Activated B cell treated with CpG ODN at 0.5 μM for 24 hours (primary cell): ENCODE data around the gene PARD6A. TPM values are rescaled to one million over a fixed set of nuclear protein-coding genes. Genes with fewer than 3 reads are reported as not detected.

ENCODE experiments used
- ATAC-seq: fragments of 200-7000 bp; cut with Tn5 transposase; one replicate; pipeline ENCODE4 v1.10.0; 2021; ENCODE audit warnings: low read depth, mild to moderate bottlenecking, moderate library complexity
- CTCF ChIA-PET: fragments of 350-600 bp; sonication (Branson Sonifier 250); formaldehyde crosslinking; loops from one replicate; lab custom pipeline; 2021; ENCODE audit warnings: antibody characterized with exemption; lab: Charles Lee
- POLR2A ChIA-PET: fragments of 350-600 bp; sonication (Branson Sonifier 250); formaldehyde crosslinking; loops from one replicate; lab custom pipeline; 2021; ENCODE audit warnings: antibody characterized with exemption; lab: Charles Lee
- DNase-seq: peaks from one replicate; pipeline ENCODE4 v3.0.0; 2022
- H3K27ac Mint-ChIP-seq: one replicate; pipeline ENCODE4 v1.8.0; 2020; ENCODE audit warnings: mixed read lengths
- H3K27me3 Mint-ChIP-seq: one replicate; pipeline ENCODE4 v1.8.0; 2021; ENCODE audit warnings: mixed read lengths
- H3K36me3 Mint-ChIP-seq: one replicate; pipeline ENCODE4 v1.8.0; 2021; ENCODE audit warnings: low read depth, mixed read lengths
- H3K4me1 Mint-ChIP-seq: one replicate; pipeline ENCODE4 v1.8.0; 2021; ENCODE audit warnings: mixed read lengths
- H3K4me3 Mint-ChIP-seq: one replicate; pipeline ENCODE4 v1.8.0; 2020; ENCODE audit warnings: mild to moderate bottlenecking, mixed read lengths
- H3K9me3 Mint-ChIP-seq: one replicate; pipeline ENCODE4 v1.8.0; 2020; ENCODE audit warnings: mixed read lengths
- intact Hi-C: fragments of 100-400 bp; cut with micrococcal nuclease; formaldehyde crosslinking; loops from one replicate; pipeline ENCODE4 v1.15.1; 2024
- total RNA-seq: library from RNA; stranded (reverse); gene quantifications from 2 replicates; pipeline ENCODE4 v1.2.3, GENCODE V29; 2022
- TF ChIP-seq, protein P1 (sequence below): fragments of 200-600 bp; IDR thresholded peaks from one replicate; pipeline ENCODE4 v1.8.0; 2022; ENCODE audit warnings: antibody characterized with exemption, mild to moderate bottlenecking

PARD6A gene
- total RNA-seq, 1 donor from 2014 or later, result 5.9 TPM

DNA sequence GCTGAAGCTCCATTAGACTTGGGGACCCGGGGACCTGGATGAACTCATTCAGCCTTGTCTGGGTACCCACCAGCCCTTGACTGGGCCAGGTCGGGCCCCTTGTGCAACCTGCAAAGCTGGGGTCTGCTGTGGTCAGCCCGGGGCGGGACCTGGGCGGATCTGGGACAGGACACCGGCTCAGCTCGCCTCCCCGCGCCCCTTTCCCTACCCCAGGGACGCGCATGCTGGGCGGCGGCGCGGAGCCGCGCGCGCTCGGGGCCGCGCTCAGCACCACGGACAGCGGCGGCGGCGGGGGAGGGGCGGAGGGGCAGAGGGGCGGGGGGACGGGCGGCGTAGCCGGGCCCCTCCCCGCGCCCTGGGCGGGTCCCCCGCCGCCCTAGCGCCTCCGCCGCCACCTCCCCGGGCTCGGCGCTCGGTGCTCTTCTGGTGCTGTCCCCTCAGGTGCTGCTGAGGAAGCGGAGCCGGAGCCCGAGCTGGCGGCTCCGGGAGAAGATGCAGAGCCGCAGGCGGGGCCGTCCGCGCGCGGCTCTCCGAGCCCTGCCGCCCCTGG, 8.1 kb upstream of the PARD6A start:
- no peak for DNase-seq
- CTCF ChIA-PET, result interaction anchor here (1.4 kb wide), 1 partner anchor 106 kb away, joined by 5 read pairs; no protein-coding TSS in a partner anchor
- Mint-ChIP-seq H3K27ac (no peak overlapping the region), H3K36me3 (peaks cover 74% of the 10 kb centered on the region), H3K9me3 (no peaks in the 10 kb centered on the region), H3K4me3 (no peak overlapping the region), H3K4me1 (peaks cover 7% of the 10 kb centered on the region), H3K27me3 (no peaks in the 10 kb centered on the region)
- intact Hi-C loops, result no loop called here
- peak; percentile 43 for ATAC-seq
- TF ChIP-seq, protein P1, sequence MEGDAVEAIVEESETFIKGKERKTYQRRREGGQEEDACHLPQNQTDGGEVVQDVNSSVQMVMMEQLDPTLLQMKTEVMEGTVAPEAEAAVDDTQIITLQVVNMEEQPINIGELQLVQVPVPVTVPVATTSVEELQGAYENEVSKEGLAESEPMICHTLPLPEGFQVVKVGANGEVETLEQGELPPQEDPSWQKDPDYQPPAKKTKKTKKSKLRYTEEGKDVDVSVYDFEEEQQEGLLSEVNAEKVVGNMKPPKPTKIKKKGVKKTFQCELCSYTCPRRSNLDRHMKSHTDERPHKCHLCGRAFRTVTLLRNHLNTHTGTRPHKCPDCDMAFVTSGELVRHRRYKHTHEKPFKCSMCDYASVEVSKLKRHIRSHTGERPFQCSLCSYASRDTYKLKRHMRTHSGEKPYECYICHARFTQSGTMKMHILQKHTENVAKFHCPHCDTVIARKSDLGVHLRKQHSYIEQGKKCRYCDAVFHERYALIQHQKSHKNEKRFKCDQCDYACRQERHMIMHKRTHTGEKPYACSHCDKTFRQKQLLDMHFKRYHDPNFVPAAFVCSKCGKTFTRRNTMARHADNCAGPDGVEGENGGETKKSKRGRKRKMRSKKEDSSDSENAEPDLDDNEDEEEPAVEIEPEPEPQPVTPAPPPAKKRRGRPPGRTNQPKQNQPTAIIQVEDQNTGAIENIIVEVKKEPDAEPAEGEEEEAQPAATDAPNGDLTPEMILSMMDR, result no peak
- POLR2A ChIA-PET, result no interaction called here

DNA sequence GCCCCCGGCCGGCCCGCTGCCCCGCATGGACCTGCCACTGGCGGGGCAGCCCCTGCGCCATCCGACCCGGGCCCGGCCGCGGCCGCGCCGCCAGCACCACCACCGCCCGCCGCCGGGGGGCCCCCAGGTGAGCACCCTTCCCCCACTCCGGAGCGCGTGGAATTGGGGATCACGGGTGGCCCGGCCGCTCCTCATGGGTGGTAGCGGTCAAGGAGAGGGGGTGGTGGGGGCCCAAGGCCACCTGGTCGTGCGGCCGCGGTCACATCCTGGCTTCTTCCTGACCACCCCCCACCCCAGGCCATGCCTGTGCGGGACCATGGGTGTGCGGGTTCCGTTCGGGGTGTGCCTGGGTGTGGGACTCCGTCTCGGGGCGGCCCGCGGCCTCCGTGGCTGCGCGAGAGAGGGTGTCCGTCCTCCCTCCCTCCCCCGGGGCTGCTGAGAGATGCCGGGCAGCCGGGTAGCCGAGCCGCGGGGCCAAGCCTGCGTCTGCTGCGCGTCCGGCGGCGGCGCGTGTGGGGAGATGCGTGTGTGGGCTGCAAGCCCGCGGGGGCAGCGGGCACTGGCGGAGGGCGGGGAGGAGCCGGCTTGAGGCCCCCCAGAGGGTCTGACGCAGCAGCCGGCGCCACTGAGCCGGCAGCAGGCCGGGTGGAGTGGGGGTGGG, 7.5 kb upstream of the PARD6A start:
- no peak for DNase-seq
- no peak overlapping the region for H3K4me3 Mint-ChIP-seq
- H3K4me1 Mint-ChIP-seq, result peaks cover 7% of the 10 kb centered on the region
- peaks cover 79% of the 10 kb centered on the region for H3K36me3 Mint-ChIP-seq
- TF ChIP-seq, protein P1, result no peak
- ChIA-PET CTCF (interaction anchor here (1.4 kb wide), 1 partner anchor 106 kb away, joined by 5 read pairs; no protein-coding TSS in a partner anchor), POLR2A (no interaction called here)
- no peak for ATAC-seq
- no peak overlapping the region for H3K27ac Mint-ChIP-seq
- no peaks in the 10 kb centered on the region for H3K9me3 Mint-ChIP-seq
- no peaks in the 10 kb centered on the region for H3K27me3 Mint-ChIP-seq
- intact Hi-C loops, result no loop called here

DNA sequence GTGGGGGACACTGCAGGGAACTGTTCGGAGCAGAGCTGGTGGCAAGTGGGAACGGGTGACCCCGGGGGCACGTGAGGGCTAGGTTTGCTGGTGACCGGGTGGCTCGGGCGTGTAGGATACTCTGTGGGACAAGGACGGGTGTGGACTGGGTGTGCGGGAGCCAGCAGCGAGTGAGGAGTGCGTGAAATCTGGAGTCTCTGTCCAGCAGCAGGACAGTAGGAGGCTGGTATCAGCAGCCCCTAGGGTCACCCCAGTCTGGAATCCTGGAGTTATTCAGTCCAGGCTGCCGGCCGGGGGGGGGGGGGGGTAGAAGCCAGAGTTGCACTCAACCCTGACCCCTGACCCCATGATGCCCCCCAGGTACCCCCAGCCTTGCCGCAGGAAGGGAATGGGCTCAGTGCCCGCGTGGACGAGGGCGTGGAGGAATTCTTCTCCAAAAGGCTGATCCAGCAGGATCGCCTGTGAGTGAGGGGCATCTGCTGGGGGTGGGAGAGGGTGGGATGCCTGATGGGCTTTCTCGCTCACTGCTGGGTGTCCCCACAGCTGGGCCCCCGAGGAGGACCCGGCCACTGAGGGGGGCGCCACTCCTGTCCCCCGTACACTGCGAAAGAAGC, 6.9 kb upstream of the PARD6A start:
- Mint-ChIP-seq H3K4me3 (no peak overlapping the region), H3K4me1 (peaks cover 11% of the 10 kb centered on the region), H3K9me3 (no peaks in the 10 kb centered on the region), H3K27ac (no peak overlapping the region), H3K27me3 (no peaks in the 10 kb centered on the region), H3K36me3 (peaks cover 74% of the 10 kb centered on the region)
- ChIA-PET CTCF (no interaction called here), POLR2A (interaction anchor here (0.6 kb wide), 1 partner anchor 32 kb away, joined by 4 read pairs; no protein-coding TSS in a partner anchor)
- TF ChIP-seq, protein P1, result no peak
- DNase-seq, result no peak
- intact Hi-C loops, result no loop called here
- ATAC-seq, result no peak

DNA sequence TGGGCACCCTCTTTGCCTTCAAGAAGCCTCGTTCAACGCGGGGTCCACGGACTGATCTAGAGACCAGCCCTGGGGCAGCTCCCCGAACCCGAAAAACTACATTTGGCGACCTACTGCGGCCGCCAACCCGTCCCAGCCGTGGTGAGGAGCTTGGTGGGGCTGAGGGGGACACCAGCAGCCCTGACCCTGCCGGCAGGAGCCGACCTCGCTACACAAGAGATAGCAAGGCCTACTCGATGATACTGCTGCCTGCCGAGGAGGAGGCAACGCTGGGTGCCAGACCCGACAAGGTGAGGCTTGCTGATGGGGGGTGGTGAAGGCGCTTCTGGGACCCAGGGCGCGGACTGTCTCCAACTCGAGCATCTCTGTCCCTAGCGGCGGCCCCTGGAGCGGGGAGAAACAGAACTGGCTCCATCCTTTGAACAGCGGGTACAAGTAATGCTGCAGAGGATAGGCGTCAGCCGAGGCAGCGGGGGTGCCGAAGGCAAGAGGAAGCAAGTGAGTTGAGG, 6.3 kb upstream of the PARD6A start:
- DNase-seq (no peak), ATAC-seq (no peak)
- H3K27me3 Mint-ChIP-seq, result no peaks in the 10 kb centered on the region
- no peaks in the 10 kb centered on the region for H3K9me3 Mint-ChIP-seq
- no peak overlapping the region for H3K4me3 Mint-ChIP-seq
- intact Hi-C loops, result no loop called here
- CTCF ChIA-PET, result no interaction called here
- no peak overlapping the region for H3K27ac Mint-ChIP-seq
- peaks cover 69% of the 10 kb centered on the region for H3K36me3 Mint-ChIP-seq
- TF ChIP-seq, protein P1, result no peak
- peaks cover 15% of the 10 kb centered on the region for H3K4me1 Mint-ChIP-seq
- POLR2A ChIA-PET, result interaction anchor here (0.6 kb wide), 1 partner anchor 32 kb away, joined by 4 read pairs; no protein-coding TSS in a partner anchor

DNA sequence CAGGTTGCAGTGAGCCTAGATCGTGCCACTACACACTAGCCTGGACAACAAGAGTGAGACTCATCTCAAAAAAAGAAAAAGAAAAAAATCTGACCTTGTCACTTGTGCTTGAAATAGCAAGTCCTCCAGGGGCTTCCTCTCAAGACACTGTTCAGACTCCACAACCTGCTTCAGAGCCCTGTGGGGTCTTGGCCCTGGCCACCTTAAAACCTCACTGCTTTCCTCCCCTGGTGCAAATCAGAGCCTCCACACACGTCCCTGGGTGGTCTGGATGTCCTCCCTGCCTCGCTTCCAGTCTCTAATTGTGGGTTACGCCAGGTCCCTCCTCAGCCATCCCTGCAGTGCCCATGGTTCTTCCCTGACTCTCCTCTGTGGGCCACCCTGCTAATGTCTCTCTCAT, 5.4 kb upstream of the PARD6A start:
- peaks cover 18% of the 10 kb centered on the region for H3K4me1 Mint-ChIP-seq
- DNase-seq (no peak), ATAC-seq (no peak)
- no peaks in the 10 kb centered on the region for H3K27me3 Mint-ChIP-seq
- POLR2A ChIA-PET, result no interaction called here
- H3K27ac Mint-ChIP-seq, result peak overlapping the region; percentile 55
- intact Hi-C loops, result no loop called here
- H3K9me3 Mint-ChIP-seq, result no peaks in the 10 kb centered on the region
- H3K36me3 Mint-ChIP-seq, result peaks cover 62% of the 10 kb centered on the region
- TF ChIP-seq, protein P1, result no peak
- no peak overlapping the region for H3K4me3 Mint-ChIP-seq
- CTCF ChIA-PET, result no interaction called here
